GM23338 (cell line): ENCODE results near the gene KBTBD6. TPM values are rescaled to one million over a fixed set of nuclear protein-coding genes. Genes with fewer than 3 reads are reported as not detected.

ENCODE experiments used
- ATAC-seq: fragments of 200-7000 bp; cut with Tn5 transposase; 3 replicates; pipeline ENCODE4 v1.9.1; 2020
- DNase-seq: peaks from one replicate; pipeline ENCODE4 v3.0.0-alpha.2; 2015; ENCODE audit warnings: low spot score
- H2AFZ ChIP-seq: fragments of 200-600 bp; sonication (generic); 2 replicates; pipeline ENCODE4 v1.8.0; 2016; ENCODE audit warnings: antibody characterized with exemption, mild to moderate bottlenecking, moderate library complexity
- H3F3A ChIP-seq: fragments of 200-600 bp; sonication (generic); replicated peaks from 2 replicates; pipeline ENCODE4 v1.8.0; 2017; ENCODE audit warnings: antibody characterized with exemption, mixed run types, low read depth
- H3K27ac ChIP-seq: fragments of 200-600 bp; sonication (generic); 2 replicates; pipeline ENCODE4 v1.6.1; 2016; ENCODE audit warnings: low read depth
- H3K27me3 ChIP-seq: fragments of 200-600 bp; sonication (generic); 2 replicates; pipeline ENCODE4 v1.8.0; 2016; ENCODE audit warnings: mild to moderate bottlenecking, mixed run types, moderate library complexity; ENCODE audit not compliant: insufficient read depth
- H3K36me3 ChIP-seq: fragments of 200-600 bp; sonication (generic); 2 replicates; pipeline ENCODE4 v1.8.0; 2016; ENCODE audit warnings: mild to moderate bottlenecking; ENCODE audit not compliant: insufficient read depth
- H3K4me1 ChIP-seq: fragments of 200-600 bp; sonication (generic); 2 replicates; pipeline ENCODE4 v1.8.0; 2016; ENCODE audit warnings: mild to moderate bottlenecking, moderate library complexity; ENCODE audit not compliant: insufficient read depth
- H3K4me2 ChIP-seq: fragments of 200-600 bp; sonication (generic); 2 replicates; pipeline ENCODE4 v1.7.1; 2017; ENCODE audit warnings: mixed run types
- H3K4me3 ChIP-seq: fragments of 200-600 bp; sonication (generic); 2 replicates; pipeline ENCODE4 v1.6.1; 2016; ENCODE audit warnings: mixed run types
- H3K79me2 ChIP-seq: fragments of 200-600 bp; sonication (generic); replicated peaks from 2 replicates; pipeline ENCODE4 v1.8.0; 2017; ENCODE audit warnings: mild to moderate bottlenecking; ENCODE audit not compliant: insufficient read depth
- H3K9me2 ChIP-seq: fragments of 200-600 bp; sonication (generic); 2 replicates; pipeline ENCODE4 v1.8.0; 2017; ENCODE audit not compliant: insufficient read depth
- H4K20me1 ChIP-seq: fragments of 200-600 bp; sonication (generic); replicated peaks from 2 replicates; pipeline ENCODE4 v1.8.0; 2017; ENCODE audit warnings: mild to moderate bottlenecking; ENCODE audit not compliant: insufficient read depth
- H3K27ac Mint-ChIP-seq: 2 replicates; pipeline ENCODE4 v1.8.0; 2020; ENCODE audit warnings: inconsistent platforms, mild to moderate bottlenecking, moderate library complexity, mixed read lengths
- H3K27me3 Mint-ChIP-seq: 3 replicates; pipeline ENCODE4 v1.8.0; 2022; ENCODE audit warnings: low read depth, mild to moderate bottlenecking, moderate library complexity, mixed read lengths, inconsistent platforms; ENCODE audit not compliant: insufficient read depth, poor library complexity
- H3K36me3 Mint-ChIP-seq: 3 replicates; pipeline ENCODE4 v1.8.0; 2021; ENCODE audit warnings: low read depth, mild to moderate bottlenecking, inconsistent platforms, moderate library complexity, mixed read lengths
- H3K4me1 Mint-ChIP-seq: 3 replicates; pipeline ENCODE4 v1.8.0; 2020; ENCODE audit warnings: mild to moderate bottlenecking, inconsistent platforms, mixed read lengths
- H3K4me3 Mint-ChIP-seq: 3 replicates; pipeline ENCODE4 v1.8.0; 2021; ENCODE audit warnings: moderate library complexity, mild to moderate bottlenecking, inconsistent platforms, mixed read lengths
- H3K9me3 Mint-ChIP-seq: 3 replicates; pipeline ENCODE4 v1.8.0; 2020; ENCODE audit warnings: moderate library complexity, mild to moderate bottlenecking, inconsistent platforms, mixed read lengths
- CREB1 ChIP-seq: fragments of 250-450 bp; sonication (Bioruptor Pico); IDR thresholded peaks from 2 replicates; pipeline ENCODE4 v1.5.0; 2020; ENCODE audit warnings: low read depth, mild to moderate bottlenecking, moderate library complexity
- CTCF ChIP-seq, 2 experiments: fragments of 200-600 bp in 1 of 2; sonication (generic) in 1 of 2; conservative IDR thresholded peaks; 2 replicates each; pipeline versions ENCODE4 v1.5.1 to v1.6.1; 2016 to 2017; ENCODE audit warnings: antibody characterized with exemption in 2 of 2, low read depth in 2 of 2, mild to moderate bottlenecking in 2 of 2, moderate library complexity in 1 of 2
- EZH2 ChIP-seq: fragments of 200-600 bp; sonication (generic); IDR thresholded peaks from one replicate; pipeline ENCODE4 v1.8.0; 2017; ENCODE audit warnings: antibody characterized with exemption, mild to moderate bottlenecking, low read depth; ENCODE audit not compliant: unreplicated experiment
- EZH2phosphoT487 ChIP-seq: fragments of 200-600 bp; sonication (generic); IDR thresholded peaks from one replicate; pipeline ENCODE4 v1.8.1; 2018; ENCODE audit warnings: antibody characterized with exemption; ENCODE audit not compliant: unreplicated experiment
- JUNB ChIP-seq: IDR thresholded peaks from one replicate; pipeline ENCODE4 v1.6.1; 2016; ENCODE audit warnings: antibody characterized with exemption; ENCODE audit not compliant: unreplicated experiment
- NANOG ChIP-seq: IDR thresholded peaks from 2 replicates; pipeline ENCODE4 v1.6.1; 2016; ENCODE audit warnings: antibody characterized with exemption, borderline replicate concordance
- POLR2AphosphoS5 ChIP-seq: IDR thresholded peaks from 2 replicates; pipeline ENCODE4 v1.6.1; 2016; ENCODE audit warnings: antibody characterized with exemption, low read depth
- STAT1 ChIP-seq: IDR thresholded peaks from one replicate; pipeline ENCODE4 v1.6.1; 2016; ENCODE audit warnings: antibody characterized with exemption; ENCODE audit not compliant: unreplicated experiment
- ZNF114 ChIP-seq: fragments of 250-450 bp; sonication (Bioruptor Pico); IDR thresholded peaks from 2 replicates; pipeline ENCODE4 v1.5.0; 2020; ENCODE audit warnings: mild to moderate bottlenecking, moderate library complexity
- ZNF331 ChIP-seq: fragments of 250-450 bp; sonication (Bioruptor Pico); IDR thresholded peaks from 2 replicates; pipeline ENCODE4 v1.5.0; 2020; ENCODE audit warnings: low read depth, mild to moderate bottlenecking, moderate library complexity
- ZNF462 ChIP-seq: fragments of 250-450 bp; sonication (Bioruptor Pico); IDR thresholded peaks from 2 replicates; pipeline ENCODE4 v1.5.0; 2020; ENCODE audit warnings: mild to moderate bottlenecking, moderate library complexity
- polyA plus RNA-seq: library from polyadenylated mRNA; unstranded; fragments of >200 nt; fragmentation: Nextera tagmentation; extraction: Ambion mirVana; gene quantifications from 2 replicates; pipeline ENCODE4 v1.2.1, GENCODE V29; 2016
- total RNA-seq: library from RNA; depleted of rRNA; stranded (reverse); fragments of >200 nt; shearing (Covaris generic); gene quantifications from 2 replicates; pipeline ENCODE4 v1.2.3, GENCODE V29; 2014
- TF ChIP-seq, protein P1 (sequence below): IDR thresholded peaks from one replicate; pipeline ENCODE4 v1.6.1; 2018; ENCODE audit warnings: antibody characterized with exemption; ENCODE audit not compliant: unreplicated experiment
- TF ChIP-seq, protein P2 (sequence below): IDR thresholded peaks from 2 replicates; pipeline ENCODE4 v1.6.1; 2016; ENCODE audit warnings: antibody characterized with exemption

Gene KBTBD6
- total and polyA plus RNA-seq, 2 experiments from 2014 or later = 5.7 to 13.5 TPM

DNA sequence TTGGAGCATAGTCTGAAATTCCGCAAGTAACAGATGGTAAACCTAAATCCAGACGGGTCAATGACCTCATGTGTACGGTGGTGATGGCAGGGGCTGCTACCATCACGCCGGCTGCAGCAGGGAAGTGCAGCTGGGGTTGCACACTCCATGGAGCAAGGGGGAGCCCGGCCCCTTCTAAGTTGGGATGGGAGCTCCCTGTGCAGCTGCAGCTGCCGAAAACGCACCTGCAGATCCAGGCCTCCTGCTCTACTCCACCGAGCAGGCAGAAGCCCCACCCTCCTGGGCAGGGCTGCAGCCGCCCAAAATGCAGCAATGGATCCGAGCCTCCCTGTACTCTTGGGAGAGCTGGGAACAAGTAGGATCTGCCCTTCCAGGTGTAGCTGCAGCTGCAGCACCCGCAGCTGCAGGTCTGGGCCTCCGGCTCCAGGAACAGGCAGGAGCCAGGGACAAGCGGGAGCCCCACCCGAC, 25.5 kb downstream of the KBTBD6 start:
- DNase-seq = peak; percentile 11
- no peaks in the 10 kb centered on the region for H4K20me1 ChIP-seq
- Mint-ChIP-seq H3K9me3 (peaks cover 17% of the 10 kb centered on the region; the same call in 1 of the 3 replicates), H3K4me3 (no peak overlapping the region), H3K4me1 (no peaks in the 10 kb centered on the region), H3K27ac (no peak overlapping the region), H3K36me3 (peaks cover 6% of the 10 kb centered on the region; the same call in 2 of the 3 replicates), H3K27me3 (no peaks in the 10 kb centered on the region)
- H3F3A ChIP-seq = no peaks in the 10 kb centered on the region
- no peak overlapping the region for H3K4me2 ChIP-seq
- H3K4me1 ChIP-seq = no peaks in the 10 kb centered on the region
- peak overlapping the region; percentile 80 for H2AFZ ChIP-seq
- no peaks in the 10 kb centered on the region for H3K9me2 ChIP-seq
- H3K27me3 ChIP-seq = no peaks in the 10 kb centered on the region
- no peaks in the 10 kb centered on the region for H3K79me2 ChIP-seq
- H3K4me3 ChIP-seq = no peak overlapping the region
- H3K27ac ChIP-seq = no peak overlapping the region
- TF ChIP-seq ZNF331 (no peak), JUNB (no peak), CTCF (conservative IDR thresholded peaks at IDR 0.05; ENCODE audit: low read depth in 2 of 2) (no peak), EZH2phosphoT487 (no peak), NANOG (no peak), ZNF462 (CRISPR knock-in tag) (no peak), CREB1 (CRISPR knock-in tag) (no peak), POLR2AphosphoS5 (no peak), STAT1 (no peak), ZNF114 (CRISPR knock-in tag) (no peak), EZH2 (no peak)
- TF ChIP-seq, protein P1, sequence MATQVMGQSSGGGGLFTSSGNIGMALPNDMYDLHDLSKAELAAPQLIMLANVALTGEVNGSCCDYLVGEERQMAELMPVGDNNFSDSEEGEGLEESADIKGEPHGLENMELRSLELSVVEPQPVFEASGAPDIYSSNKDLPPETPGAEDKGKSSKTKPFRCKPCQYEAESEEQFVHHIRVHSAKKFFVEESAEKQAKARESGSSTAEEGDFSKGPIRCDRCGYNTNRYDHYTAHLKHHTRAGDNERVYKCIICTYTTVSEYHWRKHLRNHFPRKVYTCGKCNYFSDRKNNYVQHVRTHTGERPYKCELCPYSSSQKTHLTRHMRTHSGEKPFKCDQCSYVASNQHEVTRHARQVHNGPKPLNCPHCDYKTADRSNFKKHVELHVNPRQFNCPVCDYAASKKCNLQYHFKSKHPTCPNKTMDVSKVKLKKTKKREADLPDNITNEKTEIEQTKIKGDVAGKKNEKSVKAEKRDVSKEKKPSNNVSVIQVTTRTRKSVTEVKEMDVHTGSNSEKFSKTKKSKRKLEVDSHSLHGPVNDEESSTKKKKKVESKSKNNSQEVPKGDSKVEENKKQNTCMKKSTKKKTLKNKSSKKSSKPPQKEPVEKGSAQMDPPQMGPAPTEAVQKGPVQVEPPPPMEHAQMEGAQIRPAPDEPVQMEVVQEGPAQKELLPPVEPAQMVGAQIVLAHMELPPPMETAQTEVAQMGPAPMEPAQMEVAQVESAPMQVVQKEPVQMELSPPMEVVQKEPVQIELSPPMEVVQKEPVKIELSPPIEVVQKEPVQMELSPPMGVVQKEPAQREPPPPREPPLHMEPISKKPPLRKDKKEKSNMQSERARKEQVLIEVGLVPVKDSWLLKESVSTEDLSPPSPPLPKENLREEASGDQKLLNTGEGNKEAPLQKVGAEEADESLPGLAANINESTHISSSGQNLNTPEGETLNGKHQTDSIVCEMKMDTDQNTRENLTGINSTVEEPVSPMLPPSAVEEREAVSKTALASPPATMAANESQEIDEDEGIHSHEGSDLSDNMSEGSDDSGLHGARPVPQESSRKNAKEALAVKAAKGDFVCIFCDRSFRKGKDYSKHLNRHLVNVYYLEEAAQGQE = no peak
- TF ChIP-seq, protein P2, sequence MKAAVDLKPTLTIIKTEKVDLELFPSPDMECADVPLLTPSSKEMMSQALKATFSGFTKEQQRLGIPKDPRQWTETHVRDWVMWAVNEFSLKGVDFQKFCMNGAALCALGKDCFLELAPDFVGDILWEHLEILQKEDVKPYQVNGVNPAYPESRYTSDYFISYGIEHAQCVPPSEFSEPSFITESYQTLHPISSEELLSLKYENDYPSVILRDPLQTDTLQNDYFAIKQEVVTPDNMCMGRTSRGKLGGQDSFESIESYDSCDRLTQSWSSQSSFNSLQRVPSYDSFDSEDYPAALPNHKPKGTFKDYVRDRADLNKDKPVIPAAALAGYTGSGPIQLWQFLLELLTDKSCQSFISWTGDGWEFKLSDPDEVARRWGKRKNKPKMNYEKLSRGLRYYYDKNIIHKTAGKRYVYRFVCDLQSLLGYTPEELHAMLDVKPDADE = no peak
- no peaks in the 10 kb centered on the region for H3K36me3 ChIP-seq
- peak; percentile 77 for ATAC-seq
